HEK293 (cell line): ENCODE results near the gene NIT2.

ENCODE experiments used
- CTCF ChIP-seq: fragments of 450-650 bp; formaldehyde crosslinking; IDR thresholded peaks from 2 replicates; pipeline ENCODE4 v1.5.1; 2016; ENCODE audit warnings: missing biosample characterization, missing genetic modification characterization
- REST ChIP-seq: fragments of 450-650 bp; formaldehyde crosslinking; IDR thresholded peaks from 2 replicates; pipeline ENCODE4 v1.5.1; 2016; ENCODE audit warnings: missing biosample characterization, missing genetic modification characterization
- TCF7L2 ChIP-seq: IDR thresholded peaks from 2 replicates; pipeline ENCODE4 v1.6.1; 2011; ENCODE audit warnings: low read depth, mild to moderate bottlenecking, inconsistent platforms, low read length, moderate library complexity, borderline replicate concordance
- YY1 ChIP-seq: fragments of 450-650 bp; formaldehyde crosslinking; IDR thresholded peaks from 2 replicates; pipeline ENCODE4 v1.5.1; 2018; ENCODE audit warnings: missing biosample characterization, missing genetic modification characterization
- ZBTB48 ChIP-seq: fragments of 450-650 bp; formaldehyde crosslinking; IDR thresholded peaks from 2 replicates; pipeline ENCODE4 v1.5.1; 2016; ENCODE audit warnings: missing biosample characterization, missing genetic modification characterization
- ZNF24 ChIP-seq: fragments of 450-650 bp; formaldehyde crosslinking; IDR thresholded peaks from 2 replicates; pipeline ENCODE4 v1.5.1; 2016; ENCODE audit warnings: missing biosample characterization, missing genetic modification characterization
- ZNF280C ChIP-seq: fragments of 450-650 bp; formaldehyde crosslinking; IDR thresholded peaks from 2 replicates; pipeline ENCODE4 v1.5.1; 2016; ENCODE audit warnings: missing biosample characterization, missing genetic modification characterization
- ZNF280D ChIP-seq: fragments of 450-650 bp; formaldehyde crosslinking; IDR thresholded peaks from 2 replicates; pipeline ENCODE4 v1.5.1; 2016; ENCODE audit warnings: missing biosample characterization, missing genetic modification characterization
- ZNF449 ChIP-seq: fragments of 450-650 bp; formaldehyde crosslinking; IDR thresholded peaks from 2 replicates; pipeline ENCODE4 v1.5.1; 2017; ENCODE audit warnings: missing biosample characterization, mild to moderate bottlenecking, missing genetic modification characterization, moderate library complexity
- ZNF513 ChIP-seq: fragments of 450-650 bp; IDR thresholded peaks from 2 replicates; pipeline ENCODE4 v1.5.1; 2018; ENCODE audit warnings: missing biosample characterization, missing genetic modification characterization
- ZNF529 ChIP-seq: fragments of 450-650 bp; formaldehyde crosslinking; IDR thresholded peaks from 2 replicates; pipeline ENCODE4 v1.5.1; 2017; ENCODE audit warnings: missing genetic modification characterization, missing biosample characterization; ENCODE audit not compliant: insufficient replicate concordance
- ZNF707 ChIP-seq: fragments of 450-650 bp; formaldehyde crosslinking; IDR thresholded peaks from 2 replicates; pipeline ENCODE4 v1.5.1; 2016; ENCODE audit warnings: missing biosample characterization, missing genetic modification characterization
- ZNF792 ChIP-seq: fragments of 450-650 bp; formaldehyde crosslinking; IDR thresholded peaks from 2 replicates; pipeline ENCODE4 v1.5.1; 2016; ENCODE audit warnings: missing biosample characterization, missing genetic modification characterization
- ZSCAN18 ChIP-seq: fragments of 450-650 bp; formaldehyde crosslinking; IDR thresholded peaks from 2 replicates; pipeline ENCODE4 v1.5.1; 2016; ENCODE audit warnings: missing biosample characterization, missing genetic modification characterization

- TF ChIP-seq CTCF (tag by site-specific recombination) (no peak), ZNF513 (tag by site-specific recombination) (no peak), ZBTB48 (tag by site-specific recombination) (no peak), ZNF529 (tag by site-specific recombination) (no peak), ZNF707 (tag by site-specific recombination) (no peak), ZSCAN18 (tag by site-specific recombination) (no peak), REST (tag by site-specific recombination) (no peak), ZNF280C (no peak), ZNF792 (no peak), ZNF24 (tag by site-specific recombination) (no peak), ZNF449 (no peak), YY1 (tag by site-specific recombination) (no peak), TCF7L2 (no peak), ZNF280D (tag by site-specific recombination) (no peak)
Observed at GRCh38 chr3:100395679-100396431, 61.3 kb downstream of the NIT2 start.
